Esophagus squamous epithelium (tissue), 4 donors: ENCODE data around the gene EPC2.

Experiments used
- POLR2A ChIP-seq, 4 donors: fragments of 450-650 bp; IDR thresholded peaks; one replicate each; pipeline ENCODE4 v1.6.1; 2017; ENCODE audit warnings: antibody characterized with exemption in 4 of 4, mild to moderate bottlenecking in 4 of 4, moderate library complexity in 3 of 4
- TF ChIP-seq, protein P1 (sequence below), 6 experiments: fragments of 450-650 bp in 4 of 6; fragments of 200-600 bp in 2 of 6; sonication (generic) in 2 of 6; IDR thresholded peaks; one replicate each; pipeline ENCODE4 v1.5.1; 2016 to 2019; ENCODE audit warnings: antibody characterized with exemption in 6 of 6, mild to moderate bottlenecking in 4 of 6, moderate library complexity in 4 of 6

- TF ChIP-seq, protein P1, sequence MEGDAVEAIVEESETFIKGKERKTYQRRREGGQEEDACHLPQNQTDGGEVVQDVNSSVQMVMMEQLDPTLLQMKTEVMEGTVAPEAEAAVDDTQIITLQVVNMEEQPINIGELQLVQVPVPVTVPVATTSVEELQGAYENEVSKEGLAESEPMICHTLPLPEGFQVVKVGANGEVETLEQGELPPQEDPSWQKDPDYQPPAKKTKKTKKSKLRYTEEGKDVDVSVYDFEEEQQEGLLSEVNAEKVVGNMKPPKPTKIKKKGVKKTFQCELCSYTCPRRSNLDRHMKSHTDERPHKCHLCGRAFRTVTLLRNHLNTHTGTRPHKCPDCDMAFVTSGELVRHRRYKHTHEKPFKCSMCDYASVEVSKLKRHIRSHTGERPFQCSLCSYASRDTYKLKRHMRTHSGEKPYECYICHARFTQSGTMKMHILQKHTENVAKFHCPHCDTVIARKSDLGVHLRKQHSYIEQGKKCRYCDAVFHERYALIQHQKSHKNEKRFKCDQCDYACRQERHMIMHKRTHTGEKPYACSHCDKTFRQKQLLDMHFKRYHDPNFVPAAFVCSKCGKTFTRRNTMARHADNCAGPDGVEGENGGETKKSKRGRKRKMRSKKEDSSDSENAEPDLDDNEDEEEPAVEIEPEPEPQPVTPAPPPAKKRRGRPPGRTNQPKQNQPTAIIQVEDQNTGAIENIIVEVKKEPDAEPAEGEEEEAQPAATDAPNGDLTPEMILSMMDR (IDR thresholded peaks at IDR 0.05): no peak
- TF ChIP-seq POLR2A (IDR thresholded peaks at IDR 0.05): no peak
Measured at GRCh38 chr2:148596018-148596417, 48.5 kb upstream of the EPC2 start.
